HPDE6-E6E7 (cell line): Measurements from ENCODE around the gene NDST1.
"Not testable (repeated sequence)": the region's sequence is repeated elsewhere in the genome, so short reads cannot be mapped to it uniquely, and the experiment has no call there.

ENCODE experiments used
- DNase-seq: peaks from one replicate; pipeline ENCODE4 v3.0.0; 2011; ENCODE audit warnings: missing footprints; ENCODE audit errors: extremely low spot score

NDST1 gene

GRCh38 chr5:150508277-150508640, 328 bp downstream of the NDST1 start:
- no peak for DNase-seq

GRCh38 chr5:150508828-150509227, 897 bp downstream of the NDST1 start:
- DNase-seq = no peak

- DNase-seq = no peak
These were observed 2.1 kb downstream of the NDST1 start for GRCh38 chr5:150509992-150510391.

DNA sequence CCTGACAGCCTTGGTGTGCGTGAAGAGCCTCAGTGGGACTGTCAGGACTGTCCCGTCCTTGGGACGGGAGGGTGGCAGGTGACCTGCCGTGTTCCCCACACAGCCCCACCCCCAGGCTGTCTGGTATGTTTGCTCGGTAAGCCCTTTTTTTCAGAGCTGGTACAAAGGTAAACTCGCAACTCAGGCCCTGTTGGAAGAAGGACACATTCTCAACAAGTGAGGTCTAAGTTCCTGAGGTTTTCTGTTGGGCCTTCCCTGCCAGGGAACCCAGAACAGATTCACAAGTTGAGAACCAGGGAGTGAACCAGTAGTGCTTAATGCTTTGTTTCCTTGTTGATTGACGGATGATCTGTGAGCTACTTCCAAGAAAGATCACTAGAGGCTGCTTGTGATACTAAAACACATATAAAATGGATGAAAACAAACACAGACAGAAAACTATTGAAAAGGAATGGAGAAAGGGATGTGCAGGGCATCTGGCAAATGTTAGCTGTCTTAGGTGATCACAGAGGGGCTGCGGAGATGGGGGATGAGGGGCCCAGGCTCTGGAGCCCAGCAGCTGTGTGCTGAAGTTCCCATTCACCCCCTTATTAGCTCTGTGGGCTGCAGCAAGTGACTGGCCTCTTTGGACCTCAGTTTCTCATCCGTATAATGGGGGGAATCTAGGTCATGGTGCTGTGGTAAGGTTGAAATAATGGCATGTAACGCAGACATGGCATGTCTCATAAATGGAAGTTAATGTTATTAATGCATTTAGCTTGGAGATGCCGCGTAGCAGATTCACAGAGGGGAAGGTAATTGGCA, 2.7 kb downstream of the NDST1 start:
- no peak for DNase-seq

- DNase-seq = peak; percentile 77
These were observed 3.8 kb downstream of the NDST1 start for GRCh38 chr5:150511578-150512367.

DNA sequence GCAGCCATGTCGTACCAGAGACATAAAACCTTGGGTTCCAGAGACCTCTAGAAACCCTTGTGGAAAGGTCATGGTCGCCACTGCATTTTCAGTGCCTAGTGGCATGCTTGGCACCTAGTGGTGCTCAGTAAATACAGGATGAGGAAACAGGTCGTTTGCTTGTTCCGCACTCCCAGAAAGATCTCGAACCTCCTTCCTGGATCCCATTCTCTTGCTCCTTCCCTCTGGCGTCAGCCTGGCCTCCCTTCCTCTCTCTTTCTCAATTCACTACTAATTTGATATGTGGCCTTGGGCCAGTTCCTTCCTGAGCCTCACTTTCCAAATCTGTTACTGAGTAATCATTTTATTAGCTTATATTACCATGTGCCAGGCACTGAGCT, 4.4 kb downstream of the NDST1 start:
- no peak for DNase-seq

- DNase-seq = no peak
These were observed 5.7 kb downstream of the NDST1 start for GRCh38 chr5:150513375-150514309.

- no peak for DNase-seq
These were observed 6.8 kb downstream of the NDST1 start for GRCh38 chr5:150514708-150515211.

GRCh38 chr5:150515446-150515845, 7.5 kb downstream of the NDST1 start:
- DNase-seq = no peak

GRCh38 chr5:150516011-150516410, 8.1 kb downstream of the NDST1 start:
- no peak for DNase-seq

DNA sequence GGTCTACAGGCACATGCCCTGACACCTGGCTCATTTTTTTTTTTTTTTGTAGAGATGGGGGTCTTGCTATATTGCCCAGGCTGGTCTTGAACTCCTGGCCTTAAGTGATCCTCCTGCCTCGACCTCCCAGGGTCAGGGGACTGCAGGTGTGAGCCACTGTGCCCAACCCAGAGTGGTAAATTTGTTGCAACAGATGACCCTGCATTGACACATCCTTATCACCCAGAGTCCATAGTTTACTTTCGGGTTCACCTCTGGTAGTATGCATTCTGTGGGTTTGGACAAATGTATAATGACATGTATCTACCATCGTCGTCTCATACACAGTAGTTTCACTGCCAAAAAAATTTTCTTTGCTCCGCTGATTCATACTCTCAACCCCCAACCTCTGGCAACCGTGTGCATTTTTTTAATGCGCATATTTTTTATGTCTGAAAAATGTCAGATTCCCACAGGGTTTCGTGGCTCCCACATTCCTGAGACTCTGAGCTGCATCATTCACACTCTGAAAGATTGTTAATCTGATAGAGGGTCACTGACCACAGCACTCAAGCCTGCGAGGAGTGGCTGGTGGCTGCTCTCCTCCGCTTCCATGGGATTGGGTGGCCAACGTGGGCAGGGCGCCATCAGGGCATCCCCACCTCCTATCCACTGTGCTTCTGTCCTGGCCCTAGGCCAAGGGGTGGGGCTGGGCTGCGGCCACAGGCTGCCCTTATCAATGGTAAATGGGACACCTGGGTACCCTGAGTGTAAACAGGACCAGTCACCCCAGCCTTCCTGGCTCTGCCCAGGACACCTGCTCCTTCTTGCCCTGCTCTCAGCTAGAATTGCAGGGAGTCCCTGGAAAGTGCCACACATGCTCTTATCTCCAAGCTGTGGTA, 9.6 kb downstream of the NDST1 start:
- peak; percentile 58 for DNase-seq

GRCh38 chr5:150518712-150519559, 11.0 kb downstream of the NDST1 start:
- DNase-seq = not testable (repeated sequence)

DNA sequence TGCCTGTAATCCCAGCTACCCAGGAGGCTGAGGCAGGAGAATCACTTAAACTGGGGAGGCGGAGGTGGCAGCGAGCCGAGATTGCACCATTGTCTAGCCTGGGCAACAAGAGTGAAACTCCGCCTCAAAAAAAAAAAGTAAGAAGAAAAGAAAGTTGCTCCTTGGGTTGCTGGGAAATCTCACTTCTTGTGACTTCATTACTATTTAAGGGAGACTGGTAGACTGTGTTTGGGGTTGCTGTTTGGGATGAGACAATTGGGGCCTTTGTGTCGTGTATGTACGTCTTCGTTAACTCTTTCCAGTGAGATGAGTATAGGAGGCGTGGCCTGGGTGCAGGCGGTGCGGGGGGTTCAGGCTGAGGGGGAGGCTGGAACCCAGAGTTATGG, 11.6 kb downstream of the NDST1 start:
- no peak for DNase-seq

DNA sequence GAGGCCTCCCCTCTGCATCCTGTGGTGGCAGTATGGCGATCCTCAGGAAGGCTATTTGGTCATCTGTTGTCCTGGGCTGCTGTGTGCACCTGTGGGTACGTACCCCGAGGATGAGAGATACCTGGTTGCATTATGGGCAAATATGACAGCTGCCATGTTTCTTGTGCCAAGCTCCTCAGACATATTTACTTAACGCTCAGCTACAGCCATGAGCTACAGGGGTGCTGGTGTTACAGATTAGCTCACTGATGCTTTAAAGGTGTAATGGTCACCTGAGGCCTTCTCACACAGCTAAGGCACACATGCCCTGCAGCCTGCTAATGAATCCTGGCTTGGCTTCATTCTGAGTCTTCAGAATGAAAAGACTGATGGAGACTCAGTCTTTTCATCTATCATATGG, 12.0 kb downstream of the NDST1 start:
- DNase-seq = no peak

DNA sequence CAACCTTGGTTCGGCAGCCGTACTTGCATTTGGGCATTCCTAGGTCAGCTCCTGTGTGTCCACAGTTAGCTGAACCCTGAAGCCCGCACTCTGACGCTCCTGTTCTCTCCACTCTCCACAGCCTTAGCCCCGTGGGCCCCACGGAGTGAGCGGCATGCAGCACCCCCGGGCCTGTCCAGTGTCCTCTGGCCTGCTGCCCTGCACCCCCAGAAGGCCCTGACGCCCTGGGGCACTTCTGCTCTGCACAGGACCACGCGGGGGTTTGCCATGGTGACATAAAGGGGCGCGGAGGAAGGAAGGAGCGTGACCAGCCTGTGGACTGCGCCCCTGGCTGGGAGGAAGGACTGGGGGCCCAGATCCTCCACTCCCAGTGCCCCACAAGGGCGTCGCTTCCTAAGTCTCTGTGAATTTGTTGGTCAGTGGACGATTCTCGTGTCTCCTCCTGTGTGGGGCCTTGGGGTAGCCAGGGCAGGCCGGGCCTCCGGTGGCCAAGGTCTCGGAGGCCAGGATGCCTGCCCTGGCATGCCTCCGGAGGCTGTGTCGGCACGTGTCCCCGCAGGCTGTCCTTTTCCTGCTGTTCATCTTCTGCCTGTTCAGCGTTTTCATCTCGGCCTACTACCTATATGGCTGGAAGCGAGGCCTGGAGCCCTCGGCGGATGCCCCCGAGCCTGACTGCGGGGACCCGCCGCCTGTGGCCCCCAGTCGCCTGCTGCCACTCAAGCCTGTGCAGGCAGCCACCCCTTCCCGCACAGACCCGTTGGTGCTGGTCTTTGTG, 13.0 kb downstream of the NDST1 start:
- no peak for DNase-seq

DNA sequence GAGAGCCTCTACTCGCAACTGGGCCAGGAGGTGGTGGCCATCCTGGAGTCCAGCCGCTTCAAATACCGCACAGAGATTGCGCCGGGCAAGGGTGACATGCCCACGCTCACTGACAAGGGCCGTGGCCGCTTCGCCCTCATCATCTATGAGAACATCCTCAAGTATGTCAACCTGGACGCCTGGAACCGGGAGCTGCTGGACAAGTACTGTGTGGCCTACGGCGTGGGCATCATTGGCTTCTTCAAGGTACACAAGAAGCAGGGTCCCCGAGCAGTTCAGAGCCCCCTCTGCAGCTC, 13.5 kb downstream of the NDST1 start:
- DNase-seq = no peak

DNA sequence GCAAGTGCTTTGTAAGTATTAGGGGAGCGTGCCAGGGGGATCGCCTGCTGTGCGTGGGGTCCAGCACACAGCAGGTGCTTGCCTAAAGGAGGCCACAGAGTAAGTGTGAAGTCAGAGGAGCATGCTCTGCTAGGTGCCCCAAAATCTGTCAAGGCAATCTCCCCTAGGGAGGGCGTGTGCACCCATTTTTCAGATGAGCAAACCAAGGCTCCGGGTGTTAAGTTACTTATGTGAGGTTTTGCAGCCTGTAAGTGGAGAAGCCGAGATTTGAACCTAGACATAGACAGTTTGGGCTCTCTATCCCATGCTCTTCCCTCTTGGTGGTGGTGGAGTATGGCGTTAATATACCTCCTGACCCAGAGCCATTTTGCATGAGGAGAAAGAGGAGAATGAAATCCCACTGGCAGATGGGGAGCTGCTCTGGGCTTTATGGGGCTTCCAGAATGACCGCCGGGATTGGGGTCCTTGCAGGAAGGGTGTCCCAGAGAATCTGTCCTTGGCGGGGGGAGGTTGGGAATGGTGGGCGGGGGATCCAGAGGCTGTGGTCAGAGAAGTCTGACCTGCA, 14.1 kb downstream of the NDST1 start:
- DNase-seq = no peak

DNA sequence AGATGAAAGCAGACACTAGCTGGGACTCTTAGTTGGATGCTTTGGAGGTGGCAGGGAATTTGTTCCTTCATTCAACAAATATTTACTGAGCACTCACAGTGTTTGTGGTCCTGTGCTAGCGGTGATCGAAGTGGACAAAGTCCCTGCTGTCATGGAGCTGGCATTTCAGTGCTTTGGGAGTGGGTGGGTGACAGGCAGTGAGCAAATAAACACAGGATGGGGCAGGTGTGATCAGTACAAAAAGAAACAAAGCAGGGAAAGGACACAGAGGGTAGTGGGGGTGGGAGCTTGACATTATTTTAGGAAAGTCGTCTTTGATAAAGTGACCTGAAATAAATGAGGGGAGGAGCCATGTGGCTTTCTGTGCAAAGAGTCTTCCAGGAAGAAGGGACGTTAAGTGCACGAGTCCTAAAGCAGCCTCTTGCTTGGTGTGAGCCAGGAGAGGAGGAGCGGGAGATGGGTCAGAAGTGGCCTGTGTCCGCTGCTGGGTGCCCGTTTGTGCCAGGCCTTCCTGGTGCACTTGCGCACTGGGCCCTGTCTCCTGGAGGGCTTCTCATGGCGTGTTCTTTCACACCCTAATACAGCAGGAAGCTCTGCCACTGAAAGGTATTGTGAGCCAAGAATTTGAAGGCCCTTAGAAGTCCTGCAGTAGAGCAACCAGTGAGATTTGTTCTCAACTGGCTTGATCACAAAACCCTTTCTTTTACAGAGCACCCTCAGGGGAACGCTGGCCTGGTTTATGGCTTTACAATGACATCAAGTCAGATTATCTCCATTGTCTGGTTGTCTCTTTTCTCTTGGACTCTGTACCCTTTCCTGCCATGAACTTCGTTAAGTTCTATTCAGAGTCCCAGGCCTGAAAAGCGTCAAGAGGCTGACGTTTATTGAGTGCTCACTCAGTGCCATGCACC, 14.8 kb downstream of the NDST1 start:
- no peak for DNase-seq
